Pulmonary artery endothelial cell (primary cell): ENCODE measurements around the gene LZIC. TPM values are rescaled to one million over a fixed set of nuclear protein-coding genes. Genes with fewer than 3 reads are reported as not detected.
A peak's percentile ranks its signal among the peaks of the same experiment; 100 is the strongest.

Source experiments
- DNase-seq: peaks from one replicate; pipeline ENCODE4 v3.0.0-alpha.2; 2011; ENCODE audit warnings: low read depth, low spot score
- total RNA-seq: library from RNA; depleted of rRNA; stranded (reverse); fragments of >200 nt; gene quantifications from 2 replicates; pipeline ENCODE4 v1.2.3, GENCODE V29; 2014

Gene LZIC
- total RNA-seq, 1 donor from 2014 or later: 23.7 TPM

- peak; percentile 95 for DNase-seq
These were observed 32.6 kb downstream of the LZIC start for GRCh38 chr1:9910423-9911178.

GRCh38 chr1:9910076-9910422, 33.1 kb downstream of the LZIC start, which contains the start of gene CTNNBIP1:
TSS of gene CTNNBIP1 (minus strand) at chr1:9910269. CDS start at chr1:9872064, 38,205 bp downstream.
- DNase-seq: no peak

GRCh38 chr1:9909234-9910046, 33.8 kb downstream of the LZIC start:
- no peak for DNase-seq

- no peak for DNase-seq
These were observed 34.3 kb downstream of the LZIC start for GRCh38 chr1:9908871-9909233.

GRCh38 chr1:9907441-9907840, 35.8 kb downstream of the LZIC start:
- no peak for DNase-seq

GRCh38 chr1:9906466-9906865, 36.7 kb downstream of the LZIC start:
- no peak for DNase-seq

GRCh38 chr1:9905010-9905409, 38.2 kb downstream of the LZIC start:
- DNase-seq: no peak

GRCh38 chr1:9904596-9904995, 38.6 kb downstream of the LZIC start:
- no peak for DNase-seq

- DNase-seq: no peak
These were observed 39.2 kb downstream of the LZIC start for GRCh38 chr1:9903801-9904527.

- DNase-seq: no peak
These were observed 41.1 kb downstream of the LZIC start for GRCh38 chr1:9902060-9902452.

GRCh38 chr1:9901148-9902059, 41.8 kb downstream of the LZIC start:
- no peak for DNase-seq

GRCh38 chr1:9900142-9901043, 42.8 kb downstream of the LZIC start:
- DNase-seq: no peak

- DNase-seq: no peak
These were observed 49.1 kb downstream of the LZIC start for GRCh38 chr1:9894115-9894514.

GRCh38 chr1:9892563-9893528, 50.3 kb downstream of the LZIC start:
- DNase-seq: no peak

- no peak for DNase-seq
These were observed 52.0 kb downstream of the LZIC start for GRCh38 chr1:9891207-9891606.

GRCh38 chr1:9890224-9890731, 52.9 kb downstream of the LZIC start:
- no peak for DNase-seq

GRCh38 chr1:9889411-9889810, 53.8 kb downstream of the LZIC start:
- no peak for DNase-seq

- no peak for DNase-seq
These were observed 54.3 kb downstream of the LZIC start for GRCh38 chr1:9888886-9889285.

GRCh38 chr1:9887070-9887469, 56.1 kb downstream of the LZIC start:
- DNase-seq: no peak
